ENCODE measurements around the gene AXIN2. TPM values are rescaled to one million over a fixed set of nuclear protein-coding genes. Genes with fewer than 3 reads are reported as not detected.
"Not testable (repeated sequence)": the region's sequence is repeated elsewhere in the genome, so short reads cannot be mapped to it uniquely, and the experiment has no call there.

The AXIN2 gene
- total RNA-seq, 2 donors from 2014 or later, result 32.3 to 54.6 TPM

DNA sequence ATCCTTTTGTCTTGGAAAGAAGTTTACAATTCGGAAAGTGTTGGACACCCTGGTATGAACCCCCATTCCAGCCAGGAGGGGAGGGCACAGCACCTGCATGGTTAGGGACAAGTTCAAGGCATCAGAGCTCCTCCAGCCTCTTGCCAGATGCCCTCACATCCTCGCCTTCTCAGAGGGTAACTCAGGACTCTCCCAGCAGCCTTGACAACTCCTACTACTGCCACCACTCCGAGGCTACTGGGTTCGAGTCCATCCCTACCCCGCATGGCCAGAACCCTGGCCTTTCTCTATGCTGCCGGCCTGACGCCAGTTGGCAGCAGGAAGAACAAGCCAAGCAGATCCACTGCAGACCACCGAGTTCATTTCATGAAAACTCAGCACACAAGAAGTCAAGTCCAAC lies 34.1 kb downstream of the AXIN2 start:
- 89% methylated on average over 8 of the region's 8 CpGs for WGBS
- intact Hi-C loops (cut with DNase I), result no loop called here
- no peak for DNase-seq (ENCODE audit: low spot score)
- Histone ChIP-seq H3K27me3 (replicated peaks; ENCODE audit: insufficient read depth) (no peaks in the 10 kb centered on the region), H3K4me1 (replicated peaks) (no peaks in the 10 kb centered on the region), H3K36me3 (peaks cover 0 to 2% of the 10 kb centered on the region in 2 donors), H3K27ac (no peak overlapping the region), H3K9me3 (no peaks in the 10 kb centered on the region), H3K4me3 (no peak overlapping the region)
- TF ChIP-seq POLR2AphosphoS5 (IDR thresholded peaks at IDR 0.05) (no peak), POLR2A (IDR thresholded peaks at IDR 0.05) (no peak)
- TF ChIP-seq, protein P1, sequence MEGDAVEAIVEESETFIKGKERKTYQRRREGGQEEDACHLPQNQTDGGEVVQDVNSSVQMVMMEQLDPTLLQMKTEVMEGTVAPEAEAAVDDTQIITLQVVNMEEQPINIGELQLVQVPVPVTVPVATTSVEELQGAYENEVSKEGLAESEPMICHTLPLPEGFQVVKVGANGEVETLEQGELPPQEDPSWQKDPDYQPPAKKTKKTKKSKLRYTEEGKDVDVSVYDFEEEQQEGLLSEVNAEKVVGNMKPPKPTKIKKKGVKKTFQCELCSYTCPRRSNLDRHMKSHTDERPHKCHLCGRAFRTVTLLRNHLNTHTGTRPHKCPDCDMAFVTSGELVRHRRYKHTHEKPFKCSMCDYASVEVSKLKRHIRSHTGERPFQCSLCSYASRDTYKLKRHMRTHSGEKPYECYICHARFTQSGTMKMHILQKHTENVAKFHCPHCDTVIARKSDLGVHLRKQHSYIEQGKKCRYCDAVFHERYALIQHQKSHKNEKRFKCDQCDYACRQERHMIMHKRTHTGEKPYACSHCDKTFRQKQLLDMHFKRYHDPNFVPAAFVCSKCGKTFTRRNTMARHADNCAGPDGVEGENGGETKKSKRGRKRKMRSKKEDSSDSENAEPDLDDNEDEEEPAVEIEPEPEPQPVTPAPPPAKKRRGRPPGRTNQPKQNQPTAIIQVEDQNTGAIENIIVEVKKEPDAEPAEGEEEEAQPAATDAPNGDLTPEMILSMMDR (IDR thresholded peaks at IDR 0.05), result no peak

DNA sequence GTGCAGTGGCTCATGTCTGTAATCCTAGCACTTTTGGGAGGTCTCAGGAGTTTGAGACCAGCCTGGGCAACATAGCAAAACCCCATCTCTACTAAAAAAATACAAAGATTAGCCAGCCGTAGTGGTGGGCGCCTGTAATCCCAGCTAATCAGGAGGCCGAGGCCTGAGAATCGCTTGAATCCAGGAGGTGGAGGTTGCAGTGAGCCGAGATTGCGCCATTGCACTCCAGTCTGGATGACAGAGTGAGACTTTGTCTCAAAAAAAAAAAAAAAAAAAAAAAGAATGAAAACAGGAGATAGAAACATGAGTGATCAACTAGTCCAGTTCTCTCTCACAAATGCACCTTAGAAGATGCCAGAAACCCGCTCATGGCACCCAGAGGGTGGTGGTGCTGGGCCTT lies 34.6 kb downstream of the AXIN2 start:
- H3K4me3 ChIP-seq; H3K4me1 ChIP-seq (replicated peaks); H3K27ac ChIP-seq; H3K27me3 ChIP-seq (replicated peaks; ENCODE audit: insufficient read depth); intact Hi-C loops (cut with DNase I); DNase-seq (ENCODE audit: low spot score); H3K9me3 ChIP-seq; H3K36me3 ChIP-seq: not testable (repeated sequence)
- 100% methylated on average over 7 of the region's 7 CpGs for WGBS

DNA sequence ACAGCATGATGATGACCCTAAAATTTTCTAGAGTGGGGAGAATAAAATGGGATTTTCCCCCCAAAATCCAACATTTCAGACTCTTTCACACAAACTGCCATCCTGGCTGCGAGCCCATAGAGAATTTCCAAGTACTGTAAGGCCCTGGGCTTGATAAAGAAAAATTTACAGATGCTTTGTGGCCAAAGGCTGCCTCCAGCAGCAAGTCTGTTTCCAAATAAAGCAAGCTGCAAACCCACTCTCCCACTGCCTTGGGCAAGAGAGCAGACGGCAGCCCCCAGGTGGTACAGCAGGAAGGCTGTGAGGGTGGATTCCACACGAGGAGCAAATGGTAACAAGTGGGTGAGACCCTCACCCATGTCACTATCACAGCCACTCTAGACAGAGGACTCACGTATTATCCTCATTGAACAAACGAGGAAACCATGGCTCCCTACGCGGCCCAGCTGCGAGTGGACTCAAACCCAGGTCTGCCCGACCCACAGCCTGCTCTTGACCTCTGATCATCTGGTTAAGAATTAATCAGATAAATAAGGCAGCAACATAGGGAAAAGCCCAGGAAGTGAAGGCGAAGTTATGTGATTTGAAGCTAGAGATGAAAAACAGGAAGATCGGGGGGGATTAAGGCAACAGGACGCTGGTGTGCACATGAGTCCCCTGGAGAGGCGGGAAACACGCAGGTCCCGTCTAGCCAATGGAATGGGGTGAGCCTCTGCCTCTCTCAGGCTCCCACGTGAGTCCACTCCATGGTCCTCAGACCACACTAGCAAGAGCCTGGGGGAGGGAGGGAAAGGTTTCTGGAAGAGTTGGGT lies 37.4 kb downstream of the AXIN2 start:
- Histone ChIP-seq H3K9me3 (no peaks in the 10 kb centered on the region), H3K36me3 (no peaks in the 10 kb centered on the region), H3K27me3 (replicated peaks; ENCODE audit: insufficient read depth) (no peaks in the 10 kb centered on the region), H3K4me1 (replicated peaks) (no peaks in the 10 kb centered on the region), H3K4me3 (no peak overlapping the region), H3K27ac (no peak overlapping the region)
- 83% methylated on average over 16 of the region's 16 CpGs for WGBS
- intact Hi-C loops (cut with DNase I), result no loop called here
- TF ChIP-seq, protein P1 (IDR thresholded peaks at IDR 0.05), result no peak
- TF ChIP-seq POLR2AphosphoS5 (IDR thresholded peaks at IDR 0.05), result no peak
- TF ChIP-seq POLR2A (IDR thresholded peaks at IDR 0.05), result no peak
- no peak for DNase-seq (ENCODE audit: low spot score)

DNA sequence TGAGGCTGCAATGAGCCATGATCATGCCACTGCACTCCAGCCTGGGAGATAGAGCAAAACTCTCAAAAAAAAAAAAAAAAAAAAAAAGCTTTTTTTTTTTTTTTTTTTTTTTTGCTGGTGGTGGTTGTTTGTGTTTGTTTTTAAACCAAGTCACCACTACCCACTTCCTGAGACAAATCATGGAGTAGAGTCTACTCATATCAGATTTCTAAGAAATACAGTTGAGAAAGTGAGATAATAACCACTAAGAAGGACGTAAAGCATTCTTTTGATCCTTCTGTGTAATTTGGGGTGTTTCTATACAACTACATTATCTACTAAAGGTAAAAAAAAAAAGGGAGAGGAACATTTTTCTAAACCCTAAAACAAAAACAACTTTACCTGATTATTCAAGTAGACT lies 38.0 kb downstream of the AXIN2 start:
- DNase-seq (ENCODE audit: low spot score), result no peak
- intact Hi-C loops (cut with DNase I), result no loop called here

DNA sequence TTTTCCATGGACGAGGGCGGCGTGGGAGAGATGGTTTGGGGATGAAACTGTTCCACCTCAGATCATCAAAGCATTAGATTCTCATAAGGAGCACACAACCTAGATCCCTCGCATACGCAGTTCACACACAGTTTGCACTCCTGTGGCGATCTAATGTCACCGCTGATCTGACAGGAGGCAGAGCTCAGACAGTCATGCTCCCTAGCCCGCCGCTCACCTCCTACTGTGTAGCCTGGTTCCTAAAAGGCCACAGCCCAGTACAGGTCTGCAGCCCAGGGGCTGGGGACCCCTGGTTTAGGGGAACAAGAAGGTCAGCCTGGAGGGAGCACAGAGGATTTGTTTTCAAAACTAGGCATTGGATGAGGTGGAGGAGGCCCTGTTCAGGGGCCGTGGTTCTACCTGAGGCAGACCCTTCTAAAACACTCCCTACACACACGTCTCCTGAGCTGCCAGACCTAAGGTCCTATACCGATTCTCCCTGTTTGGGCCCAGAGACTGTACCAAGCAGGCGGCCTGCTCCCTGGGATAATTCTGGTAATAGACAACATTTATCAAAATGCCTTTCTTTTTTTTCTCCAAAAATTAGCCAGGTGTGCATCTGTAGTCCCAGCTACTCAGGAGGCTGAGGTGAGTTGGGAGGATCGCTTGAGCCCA lies 38.6 kb downstream of the AXIN2 start:
- H3K36me3 ChIP-seq, result no peaks in the 10 kb centered on the region
- no peaks in the 10 kb centered on the region for H3K4me1 ChIP-seq (replicated peaks)
- no peak for TF ChIP-seq POLR2AphosphoS5 (IDR thresholded peaks at IDR 0.05)
- TF ChIP-seq POLR2A (IDR thresholded peaks at IDR 0.05), result no peak
- TF ChIP-seq, protein P1 (IDR thresholded peaks at IDR 0.05), result no peak
- no peak overlapping the region for H3K4me3 ChIP-seq
- H3K9me3 ChIP-seq, result no peaks in the 10 kb centered on the region
- no peak for DNase-seq (ENCODE audit: low spot score)
- intact Hi-C loops (cut with DNase I), result no loop called here
- WGBS, result 95% methylated on average over 14 of the region's 14 CpGs
- H3K27ac ChIP-seq, result no peak overlapping the region
- no peaks in the 10 kb centered on the region for H3K27me3 ChIP-seq (replicated peaks; ENCODE audit: insufficient read depth)

More for the DNA sequence above, 38.0 kb downstream of the AXIN2 start:
- Histone ChIP-seq H3K4me1 (replicated peaks) (no peaks in the 10 kb centered on the region), H3K36me3 (no peaks in the 10 kb centered on the region), H3K4me3 (no peak overlapping the region), H3K27ac (no peak overlapping the region), H3K9me3 (no peaks in the 10 kb centered on the region), H3K27me3 (replicated peaks; ENCODE audit: insufficient read depth) (no peaks in the 10 kb centered on the region)
- WGBS, result 85% methylated on average over 1 of the region's 1 CpG
- TF ChIP-seq POLR2A (IDR thresholded peaks at IDR 0.05) (no peak), POLR2AphosphoS5 (IDR thresholded peaks at IDR 0.05) (no peak)
- TF ChIP-seq, protein P1 (IDR thresholded peaks at IDR 0.05), result no peak
